ENCODE data around the gene MYO18A. TPM values are rescaled to one million over a fixed set of nuclear protein-coding genes. Genes with fewer than 3 reads are reported as not detected.

Gene MYO18A
- total RNA-seq, 1 donor from 2014 or later: 29.9 TPM

GRCh38 chr17:29084541-29085146 lies 95.6 kb downstream of the MYO18A start:
- DNase-seq (ENCODE audit: extremely low read depth, low read depth, low spot score): no peak

DNA sequence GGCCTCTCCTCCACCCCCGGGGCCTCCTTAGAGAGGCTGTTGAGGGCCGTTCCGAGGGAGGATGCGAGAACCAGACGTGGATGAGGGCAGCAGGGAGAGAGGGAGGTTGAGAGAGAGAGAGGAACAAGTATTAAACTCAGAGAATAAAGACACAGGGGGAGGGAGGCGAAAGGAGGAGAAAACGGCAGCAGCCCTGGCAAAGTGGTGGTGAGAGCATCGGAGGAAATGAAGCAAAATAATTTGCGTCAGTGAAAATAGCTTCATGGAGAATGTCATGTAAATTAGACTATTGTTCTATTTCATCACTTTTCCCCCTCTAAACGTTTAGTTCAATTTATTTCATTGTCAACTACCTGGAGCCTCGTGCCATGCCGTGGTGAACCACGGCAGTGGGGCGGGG lies 99.2 kb downstream of the MYO18A start:
- no peak for DNase-seq (ENCODE audit: extremely low read depth, low read depth, low spot score)

GRCh38 chr17:29080323-29080722 lies 99.9 kb downstream of the MYO18A start:
- DNase-seq (ENCODE audit: extremely low read depth, low read depth, low spot score): no peak

GRCh38 chr17:29079887-29080286 lies 100.3 kb downstream of the MYO18A start:
- DNase-seq (ENCODE audit: extremely low read depth, low read depth, low spot score): no peak

GRCh38 chr17:29079433-29079832 lies 100.8 kb downstream of the MYO18A start:
- DNase-seq (ENCODE audit: extremely low read depth, low read depth, low spot score): no peak

GRCh38 chr17:29078183-29079045 lies 101.8 kb downstream of the MYO18A start:
- DNase-seq (ENCODE audit: extremely low read depth, low read depth, low spot score): no peak

DNA sequence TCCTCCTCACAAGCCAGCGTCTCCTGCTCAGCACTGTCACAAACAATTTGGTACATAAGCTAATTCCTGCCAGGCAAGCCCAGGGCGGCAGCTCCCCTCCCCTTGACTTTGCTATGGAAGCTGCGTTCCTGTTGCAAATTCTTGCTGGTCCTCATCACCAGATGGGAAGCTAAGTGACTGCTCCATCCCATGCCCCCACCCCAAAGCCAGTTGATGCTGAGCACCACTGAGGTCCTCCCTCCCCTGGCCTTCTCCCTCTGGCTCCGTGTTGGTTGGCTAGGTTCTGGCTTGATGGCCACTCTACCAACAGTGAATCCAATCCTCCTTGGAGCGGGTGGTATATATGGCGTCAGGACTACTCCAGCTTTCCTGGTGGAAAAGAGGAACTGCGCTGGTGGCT lies 102.9 kb downstream of the MYO18A start:
- DNase-seq (ENCODE audit: extremely low read depth, low read depth, low spot score): no peak

GRCh38 chr17:29076722-29077121 lies 103.5 kb downstream of the MYO18A start:
- no peak for DNase-seq (ENCODE audit: extremely low read depth, low read depth, low spot score)

GRCh38 chr17:29076087-29076486 lies 104.1 kb downstream of the MYO18A start:
- no peak for DNase-seq (ENCODE audit: extremely low read depth, low read depth, low spot score)

DNA sequence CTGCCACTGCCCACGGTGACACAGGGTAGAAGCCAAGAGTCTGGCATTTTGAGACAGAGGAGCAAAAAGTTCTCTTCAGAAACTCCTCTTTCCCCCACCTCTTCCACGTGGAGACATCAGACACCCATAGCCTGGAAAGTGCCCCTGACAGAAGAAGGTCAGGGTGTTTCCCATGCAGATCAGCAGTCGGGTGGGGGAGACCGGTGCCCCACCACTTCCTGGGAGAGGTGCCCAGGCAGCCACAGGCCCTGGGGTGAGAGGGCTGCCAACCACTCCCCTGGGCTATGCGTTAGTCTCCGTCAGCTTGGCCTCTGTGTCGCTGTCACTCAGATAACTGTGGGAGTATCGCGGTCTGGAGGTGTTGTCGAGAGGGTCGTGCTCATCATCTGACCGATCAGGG lies 105.7 kb downstream of the MYO18A start:
- no peak for DNase-seq (ENCODE audit: extremely low read depth, low read depth, low spot score)

- no peak for DNase-seq (ENCODE audit: extremely low read depth, low read depth, low spot score)
Observed at GRCh38 chr17:29073520-29073919, 106.7 kb downstream of the MYO18A start.

DNA sequence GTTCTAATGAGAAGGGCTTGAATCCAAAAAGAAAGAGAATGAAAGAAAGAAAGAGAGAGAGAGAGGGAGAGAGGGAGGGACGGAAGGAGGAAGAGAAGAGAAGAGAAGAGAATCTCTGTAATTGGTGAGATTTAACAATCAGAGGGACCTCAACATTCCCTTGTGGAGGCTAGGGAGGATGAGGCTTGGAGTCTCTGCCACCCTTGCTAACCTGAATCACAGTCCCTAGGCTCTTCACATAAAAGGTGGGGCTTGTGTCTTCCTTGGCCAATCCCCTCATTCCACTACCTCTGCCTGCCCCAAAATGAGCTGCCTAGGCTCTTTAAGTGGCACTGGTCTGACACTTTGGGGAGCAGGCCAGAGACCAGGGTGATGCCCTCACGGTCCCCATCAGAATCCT lies 107.2 kb downstream of the MYO18A start:
- no peak for DNase-seq (ENCODE audit: extremely low read depth, low read depth, low spot score)

DNA sequence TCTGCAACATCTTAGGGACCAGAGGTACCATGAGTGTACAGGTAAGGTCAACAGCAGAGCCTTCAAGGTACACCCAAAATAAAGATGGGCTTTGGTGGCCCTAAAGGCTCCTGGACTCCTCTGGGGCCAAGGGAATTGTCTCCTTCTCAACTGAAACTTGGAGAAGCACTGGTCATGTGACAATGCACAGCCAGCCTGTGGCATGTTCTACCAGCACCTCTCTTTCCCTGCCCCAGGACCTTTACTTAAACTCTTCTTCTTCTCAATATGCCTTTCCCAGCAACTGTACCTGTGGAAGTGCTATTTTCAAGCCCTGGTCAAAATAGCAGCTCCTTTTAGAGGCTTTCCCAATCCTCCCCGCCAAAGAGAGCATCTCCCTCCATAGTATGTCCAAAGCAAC lies 108.9 kb downstream of the MYO18A start:
- DNase-seq (ENCODE audit: extremely low read depth, low read depth, low spot score): no peak

DNA sequence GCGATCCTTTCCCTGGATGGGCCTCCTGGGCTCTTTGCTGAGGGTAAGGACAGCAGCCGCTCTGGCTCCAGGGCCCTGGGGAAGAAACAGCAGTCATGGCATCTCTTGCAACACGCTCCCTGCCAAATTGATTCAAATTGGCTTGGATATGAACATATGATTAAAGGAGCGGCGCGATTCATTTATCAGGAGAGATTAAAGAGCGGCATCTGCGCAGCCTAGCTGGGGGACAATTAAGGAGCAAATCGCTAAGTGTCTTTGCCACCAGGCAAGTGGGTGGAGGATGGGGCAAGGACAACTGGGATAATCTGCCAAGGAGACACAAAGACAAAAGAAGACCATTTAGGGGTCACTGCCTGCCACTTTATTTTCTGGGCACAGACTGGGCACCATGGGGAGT lies 109.4 kb downstream of the MYO18A start:
- no peak for DNase-seq (ENCODE audit: extremely low read depth, low read depth, low spot score)

GRCh38 chr17:29070308-29070707 lies 109.9 kb downstream of the MYO18A start:
- DNase-seq (ENCODE audit: extremely low read depth, low read depth, low spot score): no peak

GRCh38 chr17:29069526-29070041 lies 110.6 kb downstream of the MYO18A start:
- DNase-seq (ENCODE audit: extremely low read depth, low read depth, low spot score): no peak

DNA sequence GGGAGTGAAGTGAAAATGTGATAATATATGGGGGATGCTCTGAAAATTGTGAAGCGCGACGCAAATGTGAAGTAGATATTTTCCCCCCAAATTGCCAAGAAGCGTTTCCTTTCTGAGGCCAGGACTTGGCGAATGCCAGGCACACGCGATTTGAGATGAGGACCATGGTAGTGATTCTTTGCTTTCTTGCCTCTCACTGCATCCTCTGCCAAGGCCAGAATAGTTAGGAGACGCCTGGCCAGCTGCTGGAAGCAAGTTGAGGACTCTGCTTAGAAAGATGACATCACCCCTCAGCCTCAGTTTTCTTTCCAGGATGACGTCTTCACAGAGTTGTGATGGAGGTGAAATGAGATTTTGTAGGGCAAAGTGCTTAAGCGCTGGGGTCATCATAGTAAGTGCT lies 111.4 kb downstream of the MYO18A start:
- DNase-seq (ENCODE audit: extremely low read depth, low read depth, low spot score): no peak

DNA sequence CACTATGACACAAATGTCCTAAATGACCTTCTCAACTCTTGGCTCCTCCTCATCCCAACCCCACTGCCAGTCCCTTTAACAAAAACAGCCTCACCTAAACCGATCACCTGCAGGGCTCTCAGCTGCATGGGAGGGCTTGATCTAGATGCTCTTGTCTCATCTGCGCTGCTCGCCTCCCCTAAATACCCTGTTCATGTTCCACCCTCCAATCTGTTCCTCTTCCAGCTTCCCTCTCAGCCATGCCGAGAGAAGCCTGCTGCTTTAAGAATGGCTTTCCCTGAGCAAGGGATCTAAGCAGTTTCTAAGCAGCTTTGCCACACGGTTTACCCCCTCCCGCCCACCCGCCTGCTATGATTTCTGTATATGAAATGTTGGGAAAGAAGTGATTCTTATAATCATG lies 113.6 kb downstream of the MYO18A start:
- DNase-seq (ENCODE audit: extremely low read depth, low read depth, low spot score): no peak

DNA sequence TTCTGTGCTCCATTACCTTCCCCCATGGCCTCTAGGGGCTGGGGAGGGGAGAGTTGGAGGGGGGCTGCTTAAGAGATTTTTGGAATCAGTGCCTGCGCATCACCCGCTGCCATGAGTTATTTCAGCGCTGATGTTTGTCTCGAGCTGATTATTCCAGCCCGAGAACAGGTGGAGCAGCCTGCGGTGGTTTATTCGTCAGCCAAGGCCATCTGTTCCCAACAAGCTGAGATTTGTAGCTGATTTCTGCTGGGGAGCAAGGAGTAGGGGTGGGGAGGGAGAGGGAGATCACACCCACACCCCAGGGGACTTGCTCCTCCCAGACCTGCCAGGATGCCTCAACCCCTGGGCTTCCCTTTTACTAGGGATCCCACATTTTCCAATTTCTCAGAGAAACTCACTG lies 114.2 kb downstream of the MYO18A start:
- no peak for DNase-seq (ENCODE audit: extremely low read depth, low read depth, low spot score)

- DNase-seq (ENCODE audit: extremely low read depth, low read depth, low spot score): no peak
Observed at GRCh38 chr17:29063992-29064391, 116.2 kb downstream of the MYO18A start.

DNA sequence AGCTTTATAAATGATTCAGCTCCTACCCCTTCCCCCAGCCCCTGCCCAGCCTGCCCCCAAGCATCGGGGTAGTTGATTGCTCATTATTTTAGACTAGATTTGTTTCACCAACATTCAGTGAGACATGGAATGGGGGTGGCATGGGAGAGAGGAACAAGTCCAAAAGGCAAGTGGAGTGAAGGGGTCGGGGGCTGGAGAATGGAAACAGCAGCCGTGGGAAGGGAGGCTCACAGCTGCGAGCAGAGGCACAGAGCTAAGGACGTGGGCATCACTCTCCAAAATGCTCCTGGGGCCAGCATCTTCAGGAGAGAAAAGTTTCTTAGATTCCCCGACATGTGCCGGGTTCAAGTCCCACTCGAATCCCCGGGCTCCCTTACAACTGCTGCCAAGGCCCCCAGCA lies 118.0 kb downstream of the MYO18A start:
- no peak for DNase-seq (ENCODE audit: extremely low read depth, low read depth, low spot score)

DNA sequence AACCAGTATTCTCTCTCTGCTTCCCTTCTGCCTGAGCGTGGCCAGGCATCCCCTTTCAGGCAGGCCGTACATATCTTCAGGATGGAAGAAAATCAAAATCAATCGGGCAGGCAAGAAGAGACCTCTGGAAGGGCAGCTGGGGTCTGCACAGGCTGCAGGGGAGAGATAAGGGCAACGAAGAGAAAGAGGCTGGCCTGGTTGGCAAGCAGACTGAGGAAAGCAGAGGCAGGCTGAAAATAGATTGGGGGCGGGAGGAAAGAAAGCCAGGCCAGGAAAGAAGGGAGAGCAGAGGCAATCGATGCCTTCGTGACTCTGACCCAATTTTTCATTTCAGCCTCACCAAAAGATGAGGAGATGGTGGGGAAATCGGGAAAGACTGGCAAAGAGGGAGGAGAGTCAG lies 119.2 kb downstream of the MYO18A start:
- DNase-seq (ENCODE audit: extremely low read depth, low read depth, low spot score): no peak
